Measurements from ENCODE around the gene LRMDA. TPM values are rescaled to one million over a fixed set of nuclear protein-coding genes. Genes with fewer than 3 reads are reported as not detected.

Gene LRMDA
- total RNA-seq, 1 experiment from 2014 or later, result 4.8 TPM

- no peaks in the 10 kb centered on the region for H3K9me3 ChIP-seq (ENCODE audit: control insufficient read depth in 1 of 2, insufficient read depth in 1 of 2, low read depth in 1 of 2, low read length in 2 of 2)
- no TSS peak for BruUV-seq (replicated peaks)
- no peaks in the 10 kb centered on the region for H3K9me2 ChIP-seq (ENCODE audit: insufficient read depth)
- H3K36me3 ChIP-seq (ENCODE audit: control insufficient read depth in 1 of 2, insufficient read depth in 2 of 2, low read length in 2 of 2), result no peaks in the 10 kb centered on the region
- no peaks in the 10 kb centered on the region for H4K20me1 ChIP-seq (ENCODE audit: insufficient read depth)
- H2AFZ ChIP-seq (ENCODE audit: low read depth, low read length, poor library complexity, severe bottlenecking), result no peak overlapping the region
- H3K4me2 ChIP-seq (ENCODE audit: low read length), result no peak overlapping the region
- H3K4me3 ChIP-seq (replicated peaks in 1 of 2; ENCODE audit: low read depth in 1 of 2, low read length in 2 of 2), result no peak overlapping the region
- H3K27ac ChIP-seq (ENCODE audit: low read depth, low read length), result no peak overlapping the region
- H3K9ac ChIP-seq (ENCODE audit: low read length), result no peak overlapping the region
- H3K27me3 ChIP-seq (ENCODE audit: insufficient read depth, low read length), result no peaks in the 10 kb centered on the region
- TF ChIP-seq REST (IDR thresholded peaks at IDR 0.05; ENCODE audit: low read depth), result no peak
- no peak for TF ChIP-seq CTCF (IDR thresholded peaks at IDR 0.05 in 2 of 3, conservative IDR thresholded peaks at IDR 0.05 in 1 of 3; ENCODE audit: borderline replicate concordance in 1 of 3, insufficient read depth in 1 of 3, low read depth in 2 of 3, low read length in 2 of 3)
- TF ChIP-seq SP1 (IDR thresholded peaks at IDR 0.05; ENCODE audit: low read depth), result no peak
- no peak for TF ChIP-seq FOSL1 (IDR thresholded peaks at IDR 0.05; ENCODE audit: low read depth)
- TF ChIP-seq MAX (IDR thresholded peaks at IDR 0.05), result no peak
- TF ChIP-seq POLR2A (IDR thresholded peaks at IDR 0.05; ENCODE audit: borderline replicate concordance, extremely low read depth, insufficient read depth, insufficient read length), result no peak
- no peak for TF ChIP-seq ZFX (IDR thresholded peaks at IDR 0.05)
- no peak for TF ChIP-seq JUND (IDR thresholded peaks at IDR 0.05)
- TF ChIP-seq TCF7L2 (IDR thresholded peaks at IDR 0.05; ENCODE audit: borderline replicate concordance, extremely low read depth, insufficient read depth, insufficient read length), result no peak
- TF ChIP-seq CEBPB (IDR thresholded peaks at IDR 0.05; ENCODE audit: low read depth), result no peak
- ATAC-seq (no peak), DNase-seq (ENCODE audit: low read depth, low spot score) (no peak)
- RAD21 ChIA-PET (ENCODE audit: low non-redundant PET in 1 of 2, low total read pairs in 2 of 2, uncharacterized antibody in 2 of 2, unreplicated experiment in 2 of 2), result no interaction called here
- H3K79me2 ChIP-seq (ENCODE audit: insufficient read depth, low read length), result no peaks in the 10 kb centered on the region
- CTCF ChIA-PET, result no interaction called here
- no peaks in the 10 kb centered on the region for H3K4me1 ChIP-seq (ENCODE audit: control insufficient read depth in 1 of 2, insufficient read depth in 2 of 2, low read length in 2 of 2)
- intact Hi-C loops (cut with micrococcal nuclease), result no loop called here
- POLR2A ChIA-PET, result no interaction called here
These were observed 542.7 kb downstream of the LRMDA start for GRCh38 chr10:75974080-75974479.

All from HCT116 (cell line).